ENCODE data around the gene RAB3A.

- TF ChIP-seq CTCF (conservative IDR thresholded peaks at IDR 0.05; ENCODE audit: low read length) (no peak), EZH2phosphoT487 (IDR thresholded peaks at IDR 0.05; ENCODE audit: borderline replicate concordance, low read depth, low read length) (no peak)
Observed at GRCh38 chr19:18197941-18198340, 5.9 kb downstream of the RAB3A start.
